A549 (cell line): ENCODE data around the gene COL4A6. TPM values are rescaled to one million over a fixed set of nuclear protein-coding genes. Genes with fewer than 3 reads are reported as not detected.

ENCODE experiments used
- ATAC-seq, 2 experiments: fragments of 200-7000 bp in 1 of 2; fragments of >200 bp in 1 of 2; cut with Nextera tagmentation in 1 of 2; cut with Tn5 transposase in 1 of 2; 3 replicates each; pipeline versions ENCODE4 v1.8.0 to v1.9.1; 2018 to 2020; ENCODE audit warnings: mild to moderate bottlenecking in 1 of 2, moderate library complexity in 1 of 2
- CTCF ChIA-PET: fragments of 300-600 bp; sonication (Branson Sonifier 250); formaldehyde crosslinking; extraction: SDS; loops from one replicate; lab custom pipeline; 2021; ENCODE audit warnings: antibody characterized with exemption, inconsistent platforms; lab: Yijun Ruan, JAX
- POLR2A ChIA-PET: fragments of 350-600 bp; formaldehyde crosslinking; extraction: SDS; loops from one replicate; lab custom pipeline; 2021; ENCODE audit warnings: antibody characterized with exemption, inconsistent platforms; lab: Yijun Ruan, JAX
- DNase-seq, 2 experiments: peaks; one replicate each; pipeline versions ENCODE4 v3.0.0 to v3.0.0-alpha.2; 2011 to 2016; ENCODE audit warnings: low read depth in 1 of 2, low spot score in 1 of 2
- FAIRE-seq: peaks from 2 replicates; lab custom pipeline; 2011; peaks lifted over from hg19 to GRCh38; lab: Jason Lieb, UNC
- H3K27ac ChIP-seq, 2 experiments: fragments of >200 bp; sonication (Bioruptor Twin); formaldehyde crosslinking; 3 replicates each; pipeline ENCODE4 v1.5.1; 2016 to 2017
- H3K4me1 ChIP-seq: fragments of >200 bp; sonication (Bioruptor Twin); formaldehyde crosslinking; 3 replicates; pipeline ENCODE4 v1.6.1; 2016
- H3K4me2 ChIP-seq: fragments of >200 bp; sonication (Bioruptor Twin); formaldehyde crosslinking; 3 replicates; pipeline ENCODE4 v1.6.1; 2016
- H3K4me3 ChIP-seq: fragments of >200 bp; sonication (Bioruptor Twin); formaldehyde crosslinking; 3 replicates; pipeline ENCODE4 v1.5.1; 2016
- H3K9me3 ChIP-seq: fragments of >200 bp; sonication (Bioruptor Twin); formaldehyde crosslinking; 3 replicates; pipeline ENCODE4 v1.6.1; 2016
- CBX8 ChIP-seq: fragments of 200-600 bp; sonication (generic); IDR thresholded peaks from 2 replicates; pipeline ENCODE4 v1.6.1; 2016
- EHMT2 ChIP-seq: fragments of 200-600 bp; sonication (generic); IDR thresholded peaks from 2 replicates; pipeline ENCODE4 v1.6.1; 2016; ENCODE audit warnings: antibody characterized with exemption, low read depth, mild to moderate bottlenecking, moderate library complexity
- ESRRA ChIP-seq: fragments of 150-350 bp; IDR thresholded peaks from 2 replicates; pipeline ENCODE4 v1.6.1; 2014; ENCODE audit warnings: mild to moderate bottlenecking, low read length, borderline replicate concordance
- FOXS1 ChIP-seq: fragments of 250-450 bp; sonication (Bioruptor Pico); IDR thresholded peaks from 2 replicates; pipeline ENCODE4 v1.5.0; 2020; ENCODE audit warnings: mild to moderate bottlenecking, moderate library complexity
- HEYL ChIP-seq: fragments of 250-450 bp; sonication (Bioruptor Pico); IDR thresholded peaks from 2 replicates; pipeline ENCODE4 v1.8.0; 2021; ENCODE audit warnings: mild to moderate bottlenecking, moderate library complexity
- HOXB13 ChIP-seq: fragments of 250-450 bp; sonication (Bioruptor Pico); IDR thresholded peaks from 2 replicates; pipeline ENCODE4 v1.5.0; 2020; ENCODE audit warnings: low read depth, mild to moderate bottlenecking, moderate library complexity
- JUN ChIP-seq, 2 experiments: fragments of >200 bp; sonication (Bioruptor Twin); formaldehyde crosslinking; IDR thresholded peaks; 2 replicates in 1 of 2; 3 replicates in 1 of 2; pipeline ENCODE4 v1.6.1; 2016 to 2017
- KDM5A ChIP-seq: fragments of 200-600 bp; sonication (generic); IDR thresholded peaks from 2 replicates; pipeline ENCODE4 v1.6.1; 2016; ENCODE audit warnings: antibody characterized with exemption, mild to moderate bottlenecking
- MAZ ChIP-seq: fragments of 150-350 bp; IDR thresholded peaks from 2 replicates; pipeline ENCODE4 v1.6.1; 2014; ENCODE audit warnings: antibody characterized with exemption, low read depth, low read length, borderline replicate concordance
- NPAS2 ChIP-seq: fragments of 250-450 bp; sonication (Bioruptor Pico); IDR thresholded peaks from 2 replicates; pipeline ENCODE4 v1.8.0; 2022; ENCODE audit warnings: mild to moderate bottlenecking, moderate library complexity, borderline replicate concordance
- POLR2AphosphoS2 ChIP-seq: conservative IDR thresholded peaks from 2 replicates; pipeline ENCODE4 v1.6.1; 2012; ENCODE audit warnings: low read length, improper control_type of control experiment, inconsistent platforms
- RAD21 ChIP-seq, 2 experiments: fragments of >200 bp in 1 of 2; sonication (Bioruptor Twin) in 1 of 2; formaldehyde crosslinking in 1 of 2; IDR thresholded peaks in 1 of 2; conservative IDR thresholded peaks in 1 of 2; 2 replicates in 1 of 2; 3 replicates in 1 of 2; pipeline ENCODE4 v1.6.1; 2012 to 2018; ENCODE audit warnings: inconsistent platforms in 1 of 2
- SREBF2 ChIP-seq: fragments of 450-650 bp; IDR thresholded peaks from 2 replicates; pipeline ENCODE4 v1.6.1; 2014; ENCODE audit warnings: mild to moderate bottlenecking, moderate library complexity
- TP53 ChIP-seq: fragments of 250-450 bp; sonication (Bioruptor Pico); IDR thresholded peaks from 2 replicates; pipeline ENCODE4 v1.5.0; 2021; ENCODE audit warnings: mild to moderate bottlenecking, moderate library complexity
- ZC3H11A ChIP-seq: fragments of 450-650 bp; IDR thresholded peaks from 2 replicates; pipeline ENCODE4 v1.6.1; 2014; ENCODE audit warnings: antibody characterized with exemption, mild to moderate bottlenecking
- WGBS: methylation state at CpG from one replicate; pipeline ENCODE4 v1.1.6; 2017; ENCODE audit errors: missing lambda C conversion rate; 5-methylcytosine and 5-hydroxymethylcytosine counted together
- polyA plus RNA-seq, 4 experiments: library from polyadenylated mRNA; depleted of rRNA in 3 of 4; stranded (reverse); fragments of >200 nt; fragmentation: RNase III in 1 of 4; extraction: RNeasy Plus Mini Kit Qiagen cat#74134 plus additional on column Dnase treatment in 1 of 4; gene quantifications; 2 replicates in 3 of 4; 3 replicates in 1 of 4; pipeline ENCODE4 v1.2.3, GENCODE V29; 2011 to 2017
- TF ChIP-seq, protein P1 (sequence below): fragments of >200 bp; sonication (Bioruptor Twin); formaldehyde crosslinking; IDR thresholded peaks from 2 replicates; pipeline ENCODE4 v1.6.1; 2016
- TF ChIP-seq, protein P2 (sequence below): IDR thresholded peaks from 2 replicates; pipeline ENCODE4 v1.6.1; 2012
- TF ChIP-seq, protein P3 (sequence below): fragments of >200 bp; sonication (Bioruptor Twin); formaldehyde crosslinking; IDR thresholded peaks from 3 replicates; pipeline ENCODE4 v1.6.1; 2016
- TF ChIP-seq, protein P4 (sequence below): IDR thresholded peaks from 2 replicates; pipeline ENCODE4 v1.6.1; 2012; ENCODE audit warnings: low read depth, borderline replicate concordance

The COL4A6 gene
- polyA plus RNA-seq, 2 of the 4 experiments (the other 2 are of a cell fraction), result 13.0 to 19.8 TPM

DNA sequence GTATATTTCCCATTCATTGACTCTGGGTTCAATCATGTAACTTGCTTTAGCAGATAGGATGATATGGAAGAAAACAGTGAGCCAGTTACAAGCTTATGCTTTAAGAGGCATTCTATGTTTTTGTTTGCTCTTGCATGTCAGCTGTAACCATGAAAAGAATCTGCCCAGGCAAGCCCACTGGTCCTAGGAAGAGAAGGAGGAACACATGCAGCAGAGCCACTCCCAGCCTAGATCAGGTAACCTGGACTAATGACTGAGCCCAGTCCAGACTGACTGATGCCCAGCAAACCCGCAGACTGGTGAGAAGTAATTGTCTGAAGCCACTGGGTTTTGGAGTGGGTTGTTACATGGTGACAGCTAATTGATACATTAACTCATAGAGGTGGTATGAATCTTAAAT, 167.9 kb downstream of the COL4A6 start:
- TF ChIP-seq SREBF2, result no peak
- no peak for TF ChIP-seq EHMT2
- TF ChIP-seq RAD21 (conservative IDR thresholded peaks at IDR 0.05 in 1 of 2, IDR thresholded peaks at IDR 0.05 in 1 of 2), result no peak
- no peak for TF ChIP-seq ZC3H11A
- no peak for TF ChIP-seq NPAS2 (CRISPR knock-in tag)
- TF ChIP-seq, protein P1, sequence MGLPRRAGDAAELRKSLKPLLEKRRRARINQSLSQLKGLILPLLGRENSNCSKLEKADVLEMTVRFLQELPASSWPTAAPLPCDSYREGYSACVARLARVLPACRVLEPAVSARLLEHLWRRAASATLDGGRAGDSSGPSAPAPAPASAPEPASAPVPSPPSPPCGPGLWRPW, result no peak
- TF ChIP-seq MAZ, result no peak
- no peak for TF ChIP-seq TP53
- TF ChIP-seq, protein P2, sequence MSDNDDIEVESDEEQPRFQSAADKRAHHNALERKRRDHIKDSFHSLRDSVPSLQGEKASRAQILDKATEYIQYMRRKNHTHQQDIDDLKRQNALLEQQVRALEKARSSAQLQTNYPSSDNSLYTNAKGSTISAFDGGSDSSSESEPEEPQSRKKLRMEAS, result no peak
- no peak for TF ChIP-seq POLR2AphosphoS2
- no peak for TF ChIP-seq FOXS1 (CRISPR knock-in tag)
- Histone ChIP-seq H3K4me2 (no peak overlapping the region), H3K4me3 (no peak overlapping the region), H3K9me3 (no peaks in the 10 kb centered on the region), H3K27ac (no peak overlapping the region), H3K4me1 (peaks cover 19% of the 10 kb centered on the region; the same call in 1 of the 3 replicates)
- WGBS, result 88% methylated on average over 1 of the region's 1 CpG
- CTCF ChIA-PET, result interaction anchor here (1.1 to 1.4 kb wide), 2 partner anchors 13 to 77 kb away, joined by 3 to 4 read pairs; no protein-coding TSS in a partner anchor
- POLR2A ChIA-PET, result no interaction called here
- FAIRE-seq, result no peak
- no peak for ATAC-seq
- DNase-seq, result peak in 1 of 2 experiments; percentile 6

DNA sequence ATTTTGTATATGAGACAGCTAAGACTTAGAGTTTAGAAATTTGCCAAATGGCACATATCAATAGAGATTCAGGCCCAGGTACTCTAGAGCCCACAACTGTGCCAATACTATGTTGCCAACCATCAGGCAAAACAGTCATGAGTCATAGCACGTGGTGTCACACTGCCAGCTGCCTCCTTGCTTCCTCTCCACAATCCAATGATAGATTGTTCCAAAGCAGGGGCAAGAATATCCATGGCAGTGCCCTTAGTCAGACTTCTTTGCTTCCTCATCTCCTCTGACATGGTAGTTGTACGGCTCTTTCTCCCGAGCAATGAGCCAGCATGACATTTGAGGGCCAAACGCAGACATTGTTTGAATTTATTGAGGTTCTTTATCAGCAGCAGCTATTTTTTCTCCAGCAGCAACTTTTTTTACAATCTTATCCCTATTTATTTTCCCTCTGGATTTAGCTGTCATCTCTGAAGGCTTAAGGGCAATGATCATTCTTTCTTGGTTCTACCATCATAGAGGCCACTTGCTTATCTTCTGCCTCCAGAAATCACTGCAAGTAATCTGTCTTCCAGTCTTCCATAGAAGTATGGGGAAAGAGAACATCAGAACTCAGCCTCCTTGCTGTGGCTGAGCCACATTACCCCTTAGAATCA, 169.7 kb downstream of the COL4A6 start:
- Histone ChIP-seq H3K4me1 (peaks cover 19% of the 10 kb centered on the region; the same call in 1 of the 3 replicates), H3K4me3 (no peak overlapping the region), H3K27ac (no peak overlapping the region), H3K9me3 (no peaks in the 10 kb centered on the region), H3K4me2 (no peak overlapping the region)
- WGBS, result 73% methylated on average over 4 of the region's 4 CpGs
- ChIA-PET CTCF (no interaction called here), POLR2A (no interaction called here)
- ATAC-seq (no peak), FAIRE-seq (no peak), DNase-seq (no peak)
- TF ChIP-seq JUN (IDR thresholded peaks at IDR 0.05) (no peak), ESRRA (no peak)
- TF ChIP-seq, protein P2, result no peak
- TF ChIP-seq, protein P3, sequence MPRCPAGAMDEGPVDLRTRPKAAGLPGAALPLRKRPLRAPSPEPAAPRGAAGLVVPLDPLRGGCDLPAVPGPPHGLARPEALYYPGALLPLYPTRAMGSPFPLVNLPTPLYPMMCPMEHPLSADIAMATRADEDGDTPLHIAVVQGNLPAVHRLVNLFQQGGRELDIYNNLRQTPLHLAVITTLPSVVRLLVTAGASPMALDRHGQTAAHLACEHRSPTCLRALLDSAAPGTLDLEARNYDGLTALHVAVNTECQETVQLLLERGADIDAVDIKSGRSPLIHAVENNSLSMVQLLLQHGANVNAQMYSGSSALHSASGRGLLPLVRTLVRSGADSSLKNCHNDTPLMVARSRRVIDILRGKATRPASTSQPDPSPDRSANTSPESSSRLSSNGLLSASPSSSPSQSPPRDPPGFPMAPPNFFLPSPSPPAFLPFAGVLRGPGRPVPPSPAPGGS, result no peak
- TF ChIP-seq, protein P4, sequence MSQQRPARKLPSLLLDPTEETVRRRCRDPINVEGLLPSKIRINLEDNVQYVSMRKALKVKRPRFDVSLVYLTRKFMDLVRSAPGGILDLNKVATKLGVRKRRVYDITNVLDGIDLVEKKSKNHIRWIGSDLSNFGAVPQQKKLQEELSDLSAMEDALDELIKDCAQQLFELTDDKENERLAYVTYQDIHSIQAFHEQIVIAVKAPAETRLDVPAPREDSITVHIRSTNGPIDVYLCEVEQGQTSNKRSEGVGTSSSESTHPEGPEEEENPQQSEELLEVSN, result no peak

DNA sequence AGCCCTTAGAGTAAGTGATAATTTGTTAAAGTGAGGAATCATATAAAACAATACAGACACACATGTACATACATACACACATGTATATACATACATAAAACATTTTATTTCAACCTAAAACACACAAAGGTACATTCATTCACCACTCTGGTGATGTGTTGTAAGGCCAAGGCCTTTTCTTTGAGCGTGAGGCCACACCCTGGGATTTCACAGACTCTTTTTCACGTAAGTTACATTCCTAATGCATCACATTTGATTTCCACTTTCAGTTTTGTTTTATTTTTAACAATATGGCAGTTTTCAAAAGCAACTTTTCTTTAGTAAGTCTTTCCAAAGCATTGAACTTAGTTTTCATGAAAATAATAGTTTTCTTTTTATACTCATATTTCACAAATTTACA, 170.7 kb downstream of the COL4A6 start:
- no peak for TF ChIP-seq KDM5A
- TF ChIP-seq HOXB13 (CRISPR knock-in tag), result no peak
- TF ChIP-seq ESRRA, result no peak
- no peak for TF ChIP-seq CBX8
- TF ChIP-seq FOXS1 (CRISPR knock-in tag), result no peak
- TF ChIP-seq, protein P4, result no peak
- TF ChIP-seq HEYL (CRISPR knock-in tag), result no peak
- TF ChIP-seq POLR2AphosphoS2, result no peak
- Histone ChIP-seq H3K4me3 (no peak overlapping the region), H3K27ac (no peak overlapping the region), H3K9me3 (no peaks in the 10 kb centered on the region), H3K4me1 (peaks cover 19% of the 10 kb centered on the region; the same call in 1 of the 3 replicates), H3K4me2 (no peak overlapping the region)
- ATAC-seq, result no peak
- ChIA-PET CTCF (no interaction called here), POLR2A (no interaction called here)
- peak; percentile 72 for FAIRE-seq
- DNase-seq, result no peak
- WGBS, result 31% methylated on average over 2 of the region's 2 CpGs
